Endothelial cell of umbilical vein (primary cell): ENCODE results near the gene BCR.

Experiments used
- EZH2 ChIP-seq: IDR thresholded peaks from 2 replicates; pipeline ENCODE4 v1.6.1; 2012; ENCODE audit warnings: borderline replicate concordance, low read depth, mild to moderate bottlenecking, moderate library complexity, low read length, inconsistent platforms; ENCODE audit not compliant: severe bottlenecking
- GATA2 ChIP-seq: IDR thresholded peaks from 2 replicates; pipeline ENCODE4 v1.7.0; 2011; ENCODE audit warnings: low read depth, mild to moderate bottlenecking, moderate library complexity, mixed read lengths, low read length; ENCODE audit not compliant: insufficient read length, insufficient read depth
- MYC ChIP-seq: IDR thresholded peaks from one replicate; pipeline ENCODE4 v1.6.1; 2011; ENCODE audit warnings: mild to moderate bottlenecking, low read depth, low read length
- POLR2A ChIP-seq: IDR thresholded peaks from 2 replicates; pipeline ENCODE4 v1.6.1; 2012; ENCODE audit warnings: low read depth, mild to moderate bottlenecking, control low read depth, low read length
- POLR2AphosphoS5 ChIP-seq: IDR thresholded peaks from 2 replicates; pipeline ENCODE4 v1.6.1; 2012; ENCODE audit warnings: low read depth, mild to moderate bottlenecking, control low read depth, low read length, moderate library complexity; ENCODE audit not compliant: insufficient read depth
- TF ChIP-seq, protein P1 (sequence below), 2 donors: IDR thresholded peaks; 1 replicate in 1 of 2; 2 replicates in 1 of 2; pipeline ENCODE4 v1.5.1; 2011; ENCODE audit warnings: low read length in 2 of 2, mild to moderate bottlenecking in 2 of 2, moderate library complexity in 2 of 2, control low read depth in 1 of 2, inconsistent platforms in 1 of 2, low read depth in 1 of 2; ENCODE audit not compliant: insufficient read depth in 1 of 2; ENCODE audit errors: extremely low read depth in 1 of 2

- no peak for TF ChIP-seq POLR2AphosphoS5
- TF ChIP-seq, protein P1, sequence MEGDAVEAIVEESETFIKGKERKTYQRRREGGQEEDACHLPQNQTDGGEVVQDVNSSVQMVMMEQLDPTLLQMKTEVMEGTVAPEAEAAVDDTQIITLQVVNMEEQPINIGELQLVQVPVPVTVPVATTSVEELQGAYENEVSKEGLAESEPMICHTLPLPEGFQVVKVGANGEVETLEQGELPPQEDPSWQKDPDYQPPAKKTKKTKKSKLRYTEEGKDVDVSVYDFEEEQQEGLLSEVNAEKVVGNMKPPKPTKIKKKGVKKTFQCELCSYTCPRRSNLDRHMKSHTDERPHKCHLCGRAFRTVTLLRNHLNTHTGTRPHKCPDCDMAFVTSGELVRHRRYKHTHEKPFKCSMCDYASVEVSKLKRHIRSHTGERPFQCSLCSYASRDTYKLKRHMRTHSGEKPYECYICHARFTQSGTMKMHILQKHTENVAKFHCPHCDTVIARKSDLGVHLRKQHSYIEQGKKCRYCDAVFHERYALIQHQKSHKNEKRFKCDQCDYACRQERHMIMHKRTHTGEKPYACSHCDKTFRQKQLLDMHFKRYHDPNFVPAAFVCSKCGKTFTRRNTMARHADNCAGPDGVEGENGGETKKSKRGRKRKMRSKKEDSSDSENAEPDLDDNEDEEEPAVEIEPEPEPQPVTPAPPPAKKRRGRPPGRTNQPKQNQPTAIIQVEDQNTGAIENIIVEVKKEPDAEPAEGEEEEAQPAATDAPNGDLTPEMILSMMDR (IDR thresholded peaks at IDR 0.05; ENCODE audit: extremely low read depth in 1 of 2, insufficient read depth in 1 of 2, low read depth in 1 of 2, low read length in 2 of 2) = no peak
- no peak for TF ChIP-seq POLR2A
- no peak for TF ChIP-seq EZH2
- TF ChIP-seq MYC = no peak
- no peak for TF ChIP-seq GATA2
Observed at GRCh38 chr22:23187211-23187610, 6.9 kb downstream of the BCR start.
